ENCODE results near the gene LRRN4CL. TPM values are rescaled to one million over a fixed set of nuclear protein-coding genes. Genes with fewer than 3 reads are reported as not detected.
A peak's percentile ranks its signal among the peaks of the same experiment; 100 is the strongest.

Gene LRRN4CL
- total and polyA plus RNA-seq, 9 of the 15 experiments (the other 6 are each of a cell fraction or from before 2014, with no cell fraction given) = 0.03 to 0.11 (median 0.05) TPM; not detected in 4

GRCh38 chr11:62664405-62665074 is 24.8 kb downstream of the LRRN4CL start (continued):
- TF ChIP-seq MITF (IDR thresholded peaks at IDR 0.05) = 0 out of 2 replicates have a peak, but pooled peaks have one; percentile 37

GRCh38 chr11:62656796-62657429 is 32.4 kb downstream of the LRRN4CL start:
- Histone ChIP-seq H3K4me1 (replicated peaks in 1 of 2; ENCODE audit: control insufficient read depth in 2 of 2, insufficient read depth in 2 of 2, low read length in 2 of 2) (peaks cover 7 to 15% of the 10 kb centered on the region in 2 experiments; a peak in 4 of 5 replicates), H4K20me1 (replicated peaks; ENCODE audit: control insufficient read depth, insufficient read depth, low read length) (no peaks in the 10 kb centered on the region), H3K4me3 (no peak overlapping the region), H3K4me2 (ENCODE audit: insufficient read depth, low read length) (no peak overlapping the region), H3K9ac (ENCODE audit: insufficient read depth in 1 of 2, low read depth in 2 of 2, low read length in 2 of 2) (no peak overlapping the region; a peak in 1 of 4 replicates), H2AFZ (ENCODE audit: low read depth, low read length) (peak overlapping the region; percentile 69), H3K9me3 (replicated peaks; ENCODE audit: control insufficient read depth, insufficient read depth, low read depth, low read length) (no peaks in the 10 kb centered on the region), H3K9me1 (ENCODE audit: control insufficient read depth, insufficient read depth, low read length) (no peaks in the 10 kb centered on the region), H3K27ac (ENCODE audit: extremely low read depth, low read depth, low read length) (peak overlapping the region; percentile 20; the same call in 1 of the 3 replicates), H3K27me3 (ENCODE audit: control insufficient read depth in 2 of 2, insufficient read depth in 2 of 2, low read length in 2 of 2) (no peaks in the 10 kb centered on the region), H3K36me3 (ENCODE audit: control insufficient read depth, insufficient read depth, low read length) (peaks cover 5% of the 10 kb centered on the region; the same call in 1 of the 3 replicates), H3K79me2 (ENCODE audit: control insufficient read depth, insufficient read depth, low read length) (peaks cover 13% of the 10 kb centered on the region)
- ChIA-PET CTCF (ENCODE audit: low intra/inter-chr PET ratio) (no interaction called here), POLR2A (interaction anchor here (0.6 to 5.3 kb wide), 11 partner anchors 9 to 260 kb away, joined by 3 to 161 read pairs (median 3); partner anchors contain the start of genes C11orf98, CSKMT and UQCC3)
- FAIRE-seq (peak; percentile 23), DNase-seq (ENCODE audit: extremely low read depth in 1 of 4, low spot score in 3 of 4) (no peak), ATAC-seq (no peak)
- in situ Hi-C loops (cut with MboI) = no loop called here
- intact Hi-C loops (cut with micrococcal nuclease) = no loop called here
- 31% methylated on average over 5 of the region's 5 CpGs for WGBS (ENCODE audit: insufficient coverage, low coverage, missing lambda C conversion rate)
- no TSS peak for BruUV-seq (replicated peaks)
- TF ChIP-seq BCOR (IDR thresholded peaks at IDR 0.05) = peak; percentile 31; the same call in 1 of the 2 replicates
- peak; percentile 74 for TF ChIP-seq CEBPG (CRISPR knock-in tag; IDR thresholded peaks at IDR 0.05)
- TF ChIP-seq CEBPG (tag; conservative IDR thresholded peaks at IDR 0.05 in 1 of 2, IDR thresholded peaks at IDR 0.05 in 1 of 2) = peak; percentile 72 to 80
- peak; percentile 34; the same call in 1 of the 2 replicates for TF ChIP-seq ATF3 (IDR thresholded peaks at IDR 0.05)
- TF ChIP-seq ATF3 (CRISPR knock-in tag; conservative IDR thresholded peaks at IDR 0.05) = no peak
- TF ChIP-seq ADNP (tag; IDR thresholded peaks at IDR 0.05) = 0 out of 2 replicates have a peak, but pooled peaks have one; percentile 32

All from K562 (cell line).